Activated CD4-positive, alpha-beta memory T cell treated with anti-CD3 and anti-CD28 coated beads for 36 hours (primary cell): ENCODE measurements around the gene NAA10. TPM values are rescaled to one million over a fixed set of nuclear protein-coding genes. Genes with fewer than 3 reads are reported as not detected.

ENCODE experiments used
- CTCF ChIA-PET: fragments of 350-600 bp; sonication (Branson Sonifier 250); formaldehyde crosslinking; loops from one replicate; lab custom pipeline; 2021; ENCODE audit warnings: antibody characterized with exemption, inconsistent platforms; lab: Charles Lee
- POLR2A ChIA-PET: fragments of 350-600 bp; sonication (Branson Sonifier 250); formaldehyde crosslinking; loops from one replicate; lab custom pipeline; 2021; ENCODE audit warnings: antibody characterized with exemption; lab: Charles Lee
- DNase-seq: peaks from one replicate; pipeline ENCODE4 v3.0.0-alpha.2; 2020
- H3K27ac Mint-ChIP-seq: one replicate; pipeline ENCODE4 v1.8.0; 2021; ENCODE audit warnings: mixed read lengths
- H3K27me3 Mint-ChIP-seq: one replicate; pipeline ENCODE4 v1.8.0; 2021; ENCODE audit warnings: mixed read lengths
- H3K36me3 Mint-ChIP-seq: one replicate; pipeline ENCODE4 v1.8.0; 2021; ENCODE audit warnings: mixed read lengths
- H3K4me1 Mint-ChIP-seq: one replicate; pipeline ENCODE4 v1.8.0; 2021; ENCODE audit warnings: low read depth, mixed read lengths
- H3K4me3 Mint-ChIP-seq: one replicate; pipeline ENCODE4 v1.8.0; 2021; ENCODE audit warnings: mild to moderate bottlenecking, mixed read lengths
- H3K9me3 Mint-ChIP-seq: one replicate; pipeline ENCODE4 v1.8.0; 2021; ENCODE audit warnings: mixed read lengths
- intact Hi-C: fragments of 100-400 bp; cut with micrococcal nuclease; formaldehyde crosslinking; loops from one replicate; pipeline ENCODE4 v1.15.1; 2023
- total RNA-seq, 2 experiments: library from RNA; stranded (reverse); gene quantifications; one replicate each; pipeline ENCODE4 v1.2.3, GENCODE V29; 2021

The NAA10 gene
- total RNA-seq, 2 experiments from 2014 or later, result 106 to 115 TPM

DNA sequence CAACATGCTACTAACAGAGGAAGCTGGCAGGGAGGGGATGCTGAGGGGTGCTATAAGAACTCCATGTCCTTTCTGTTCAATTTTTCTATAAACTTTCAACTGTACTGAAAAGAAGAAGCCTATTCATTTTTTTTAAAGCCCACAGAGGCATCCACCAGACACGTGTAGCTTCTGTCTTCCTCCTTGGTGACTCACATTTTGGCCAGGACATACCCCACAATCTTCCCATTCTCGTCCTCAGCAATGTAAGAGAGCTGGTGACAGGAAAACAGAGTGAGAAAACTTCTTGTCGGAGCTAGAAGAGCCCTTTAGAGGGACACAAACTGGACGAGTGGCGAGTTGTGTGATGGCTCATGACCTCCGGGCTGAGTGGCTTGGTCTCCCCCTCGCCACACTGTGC, 1.1 kb downstream of the NAA10 start:
- intact Hi-C loops, result loop anchor here (10.0 kb wide), 1 partner anchor 459 kb away; the partner anchor contains the start of gene HAUS7
- CTCF ChIA-PET, result interaction anchor here (1.3 to 13.4 kb wide), 4 partner anchors 8 to 33 kb away, joined by 3 to 93 read pairs (median 8); partner anchors contain the start of genes ARHGAP4 and RENBP

DNA sequence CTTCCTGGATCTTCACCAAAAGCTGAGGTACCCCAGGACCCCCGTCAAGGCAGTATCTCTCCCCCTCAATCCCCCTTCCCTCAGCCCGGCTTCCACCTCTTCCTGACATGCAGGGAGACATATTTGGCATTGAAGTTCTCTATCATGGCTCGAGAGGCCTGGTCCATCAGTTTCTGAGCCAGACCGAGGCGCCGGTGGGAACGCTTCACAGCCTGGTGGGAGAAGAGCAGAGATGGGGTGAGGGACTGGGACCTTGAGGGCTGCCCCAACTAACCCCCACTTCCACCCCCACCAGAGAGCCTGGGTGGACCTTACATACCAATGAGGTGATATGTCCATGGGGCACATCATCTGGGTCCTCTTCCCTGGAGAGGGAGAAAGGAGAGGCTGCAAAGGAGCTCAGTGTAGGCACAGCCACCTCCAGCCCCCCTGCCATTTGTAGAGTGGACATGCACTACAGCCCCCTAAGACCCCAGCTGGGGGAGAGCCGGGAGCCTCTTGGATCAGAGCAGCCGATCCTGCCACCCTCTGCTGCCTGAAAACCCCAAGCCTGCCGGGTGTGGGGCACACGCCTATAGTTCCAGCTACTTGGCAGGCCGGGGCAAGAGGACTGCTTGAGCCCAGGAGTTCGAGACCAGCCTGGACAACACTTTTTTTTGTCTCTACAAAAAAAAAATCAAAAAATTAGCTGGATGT, 2.5 kb downstream of the NAA10 start:
- Mint-ChIP-seq H3K27me3 (no peaks in the 10 kb centered on the region), H3K4me3 (no peak overlapping the region), H3K4me1 (peaks cover 34% of the 10 kb centered on the region), H3K27ac (peak overlapping the region; percentile 33), H3K9me3 (no peaks in the 10 kb centered on the region), H3K36me3 (peaks cover 9% of the 10 kb centered on the region)
- intact Hi-C loops, result loop anchor here (10.0 kb wide), 1 partner anchor 458 kb away; the partner anchor contains the start of gene HAUS7
- CTCF ChIA-PET, result interaction anchor here (1.7 to 13.4 kb wide), 2 partner anchors 15 to 35 kb away, joined by 4 to 93 read pairs; partner anchors contain the start of gene RENBP
- POLR2A ChIA-PET, result no interaction called here
- DNase-seq, result no peak

More for the DNA sequence above, 1.1 kb downstream of the NAA10 start:
- H3K36me3 Mint-ChIP-seq, result peaks cover 7% of the 10 kb centered on the region
- peaks cover 38% of the 10 kb centered on the region for H3K4me1 Mint-ChIP-seq
- H3K27me3 Mint-ChIP-seq, result no peaks in the 10 kb centered on the region
- POLR2A ChIA-PET, result interaction anchor here (2.0 kb wide), 1 partner anchor 8 kb away, joined by 7 read pairs; the partner anchor contains the start of gene ARHGAP4
- peak overlapping the region; percentile 74 for H3K27ac Mint-ChIP-seq
- peak overlapping the region; percentile 88 for H3K4me3 Mint-ChIP-seq
- DNase-seq, result no peak
- H3K9me3 Mint-ChIP-seq, result no peaks in the 10 kb centered on the region

GRCh38 chrX:153931748-153932147, 3.1 kb downstream of the NAA10 start:
- Mint-ChIP-seq H3K4me1 (peaks cover 34% of the 10 kb centered on the region), H3K27ac (peak overlapping the region; percentile 38), H3K36me3 (peaks cover 9% of the 10 kb centered on the region), H3K4me3 (no peak overlapping the region), H3K9me3 (no peaks in the 10 kb centered on the region), H3K27me3 (no peaks in the 10 kb centered on the region)
- CTCF ChIA-PET, result interaction anchor here (13.4 kb wide), 1 partner anchor 15 kb away, joined by 93 read pairs; the partner anchor contains the start of gene RENBP
- POLR2A ChIA-PET, result no interaction called here
- no peak for DNase-seq
- intact Hi-C loops, result loop anchor here (10.0 kb wide), 1 partner anchor 457 kb away; the partner anchor contains the start of gene HAUS7

- no peak overlapping the region for H3K4me3 Mint-ChIP-seq
- H3K27me3 Mint-ChIP-seq, result no peaks in the 10 kb centered on the region
- no peak for DNase-seq
- peaks cover 32% of the 10 kb centered on the region for H3K4me1 Mint-ChIP-seq
- H3K9me3 Mint-ChIP-seq, result no peaks in the 10 kb centered on the region
- peak overlapping the region; percentile 38 for H3K27ac Mint-ChIP-seq
- ChIA-PET POLR2A (no interaction called here), CTCF (interaction anchor here (13.4 kb wide), 1 partner anchor 16 kb away, joined by 93 read pairs; the partner anchor contains the start of gene RENBP)
- intact Hi-C loops, result loop anchor here (10.0 kb wide), 1 partner anchor 456 kb away; the partner anchor contains the start of gene HAUS7
- H3K36me3 Mint-ChIP-seq, result peaks cover 9% of the 10 kb centered on the region
Observed at GRCh38 chrX:153931151-153931550, 3.7 kb downstream of the NAA10 start.

GRCh38 chrX:153930011-153930910, 4.6 kb downstream of the NAA10 start:
- intact Hi-C loops, result loop anchor here (10.0 kb wide), 1 partner anchor 455 kb away; the partner anchor contains the start of gene HAUS7
- Mint-ChIP-seq H3K27ac (peak overlapping the region; percentile 86), H3K4me3 (no peak overlapping the region), H3K36me3 (peaks cover 11% of the 10 kb centered on the region), H3K27me3 (no peaks in the 10 kb centered on the region), H3K4me1 (peaks cover 27% of the 10 kb centered on the region), H3K9me3 (no peaks in the 10 kb centered on the region)
- ChIA-PET POLR2A (no interaction called here), CTCF (interaction anchor here (13.4 kb wide), 1 partner anchor 17 kb away, joined by 93 read pairs; the partner anchor contains the start of gene RENBP)
- DNase-seq, result no peak

- H3K27me3 Mint-ChIP-seq, result no peaks in the 10 kb centered on the region
- peaks cover 27% of the 10 kb centered on the region for H3K4me1 Mint-ChIP-seq
- CTCF ChIA-PET, result interaction anchor here (13.4 kb wide), 1 partner anchor 17 kb away, joined by 93 read pairs; the partner anchor contains the start of gene RENBP
- no peaks in the 10 kb centered on the region for H3K9me3 Mint-ChIP-seq
- intact Hi-C loops, result loop anchor here (5.0 kb wide), 3 partner anchors 168 to 468 kb away; partner anchors contain the start of genes ABCD1, BCAP31, MECP2 and RPL10
- no peak for DNase-seq
- H3K27ac Mint-ChIP-seq, result peak overlapping the region; percentile 86
- peaks cover 17% of the 10 kb centered on the region for H3K36me3 Mint-ChIP-seq
- H3K4me3 Mint-ChIP-seq, result peak overlapping the region; percentile 84
- POLR2A ChIA-PET, result no interaction called here
Observed at GRCh38 chrX:153929576-153929975, 5.3 kb downstream of the NAA10 start.

GRCh38 chrX:153928846-153929245, 6.0 kb downstream of the NAA10 start:
- Mint-ChIP-seq H3K36me3 (peaks cover 21% of the 10 kb centered on the region), H3K4me1 (peaks cover 32% of the 10 kb centered on the region), H3K27me3 (no peaks in the 10 kb centered on the region), H3K27ac (peak overlapping the region; percentile 86), H3K4me3 (peak overlapping the region; percentile 84), H3K9me3 (no peaks in the 10 kb centered on the region)
- ChIA-PET POLR2A (interaction anchor here (0.9 to 6.2 kb wide), 3 partner anchors 16 to 41 kb away, joined by 3 to 68 read pairs (median 4); partner anchors contain the start of genes HCFC1 and TMEM187), CTCF (interaction anchor here (0.8 to 13.4 kb wide), 4 partner anchors 18 to 134 kb away, joined by 3 to 93 read pairs (median 3); partner anchors contain the start of genes IDH3G, RENBP and SSR4)
- peak; percentile 31 for DNase-seq
- intact Hi-C loops, result loop anchor here (1.0 to 5.0 kb wide), 6 partner anchors 43 to 468 kb away; partner anchors contain the start of genes ABCD1, BCAP31, IDH3G and MECP2

- Mint-ChIP-seq H3K36me3 (peaks cover 22% of the 10 kb centered on the region), H3K27ac (peak overlapping the region; percentile 98), H3K4me1 (peaks cover 35% of the 10 kb centered on the region), H3K9me3 (no peaks in the 10 kb centered on the region), H3K4me3 (peak overlapping the region; percentile 86), H3K27me3 (no peaks in the 10 kb centered on the region)
- CTCF ChIA-PET, result interaction anchor here (0.8 to 13.4 kb wide), 6 partner anchors 11 to 134 kb away, joined by 3 to 93 read pairs (median 3); partner anchors contain the start of genes IDH3G, RENBP and SSR4
- POLR2A ChIA-PET, result interaction anchor here (0.9 to 6.2 kb wide), 4 partner anchors 12 to 42 kb away, joined by 3 to 68 read pairs (median 4); partner anchors contain the start of genes HCFC1 and TMEM187
- intact Hi-C loops, result loop anchor here (1.0 to 5.0 kb wide), 6 partner anchors 44 to 469 kb away; partner anchors contain the start of genes ABCD1, BCAP31, IDH3G and MECP2
- DNase-seq, result peak; percentile 96
Observed at GRCh38 chrX:153927922-153928760, 6.7 kb downstream of the NAA10 start.

DNA sequence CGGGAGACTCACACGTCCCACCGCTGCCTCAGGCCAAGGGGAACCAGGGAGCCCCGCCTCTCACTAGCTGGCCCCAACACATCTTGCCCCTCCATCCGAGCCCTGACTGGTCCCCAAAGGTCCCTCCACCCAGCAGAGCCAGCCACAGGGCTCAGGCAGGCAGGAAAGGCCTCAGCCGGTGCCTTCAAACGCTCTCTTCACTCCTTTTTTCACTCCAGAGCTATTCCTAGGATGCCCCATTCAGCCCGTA, 7.2 kb downstream of the NAA10 start:
- Mint-ChIP-seq H3K36me3 (peaks cover 23% of the 10 kb centered on the region), H3K9me3 (no peaks in the 10 kb centered on the region), H3K4me3 (peak overlapping the region; percentile 86), H3K27me3 (no peaks in the 10 kb centered on the region), H3K4me1 (peaks cover 33% of the 10 kb centered on the region), H3K27ac (peak overlapping the region; percentile 98)
- POLR2A ChIA-PET, result interaction anchor here (1.1 to 6.2 kb wide), 2 partner anchors 12 to 42 kb away, joined by 3 to 68 read pairs; partner anchors contain the start of genes HCFC1 and TMEM187
- no peak for DNase-seq
- CTCF ChIA-PET, result interaction anchor here (1.1 to 13.4 kb wide), 4 partner anchors 10 to 41 kb away, joined by 3 to 93 read pairs (median 3); partner anchors contain the start of gene RENBP
- intact Hi-C loops, result loop anchor here (5.0 kb wide), 3 partner anchors 170 to 470 kb away; partner anchors contain the start of genes ABCD1, BCAP31, MECP2 and RPL10
